ENCODE results near the gene UNC5C.

UNC5C gene

GRCh38 chr4:95499291-95499696 lies 49.5 kb downstream of the UNC5C start:
- no peak for TF ChIP-seq CTCF (IDR thresholded peaks at IDR 0.05; ENCODE audit: extremely low read depth, insufficient read depth, missing control alignments)
- in situ Hi-C loops (cut with MboI; ENCODE audit: low pct_unique_long_range_greater_than_20kb, low sequenced_read_pairs, unreplicated experiment), result no loop called here

GRCh38 chr4:95494186-95494585 lies 54.6 kb downstream of the UNC5C start:
- TF ChIP-seq CTCF (IDR thresholded peaks at IDR 0.05; ENCODE audit: extremely low read depth, insufficient read depth, missing control alignments), result no peak
- in situ Hi-C loops (cut with MboI; ENCODE audit: low pct_unique_long_range_greater_than_20kb, low sequenced_read_pairs, unreplicated experiment), result no loop called here

More at GRCh38 chr4:95499291-95499696, 49.5 kb downstream of the UNC5C start:
- DNase-seq (ENCODE audit: low spot score), result no peak

GRCh38 chr4:95478679-95479078 lies 70.1 kb downstream of the UNC5C start:
- in situ Hi-C loops (cut with MboI; ENCODE audit: low pct_unique_long_range_greater_than_20kb, low sequenced_read_pairs, unreplicated experiment), result no loop called here
- no peak for DNase-seq (ENCODE audit: low spot score)
- no peak for TF ChIP-seq CTCF (IDR thresholded peaks at IDR 0.05; ENCODE audit: extremely low read depth, insufficient read depth, missing control alignments)

More at GRCh38 chr4:95494186-95494585, 54.6 kb downstream of the UNC5C start:
- DNase-seq (ENCODE audit: low spot score), result no peak

GRCh38 chr4:95476121-95476520 lies 72.7 kb downstream of the UNC5C start:
- TF ChIP-seq CTCF (IDR thresholded peaks at IDR 0.05; ENCODE audit: extremely low read depth, insufficient read depth, missing control alignments), result no peak
- DNase-seq (ENCODE audit: low spot score), result no peak
- in situ Hi-C loops (cut with MboI; ENCODE audit: low pct_unique_long_range_greater_than_20kb, low sequenced_read_pairs, unreplicated experiment), result no loop called here

GRCh38 chr4:95472534-95472933 lies 76.2 kb downstream of the UNC5C start:
- no peak for TF ChIP-seq CTCF (IDR thresholded peaks at IDR 0.05; ENCODE audit: extremely low read depth, insufficient read depth, missing control alignments)
- DNase-seq (ENCODE audit: low spot score), result no peak

GRCh38 chr4:95470622-95471021 lies 78.2 kb downstream of the UNC5C start:
- TF ChIP-seq CTCF (IDR thresholded peaks at IDR 0.05; ENCODE audit: extremely low read depth, insufficient read depth, missing control alignments), result no peak
- in situ Hi-C loops (cut with MboI; ENCODE audit: low pct_unique_long_range_greater_than_20kb, low sequenced_read_pairs, unreplicated experiment), result no loop called here
- DNase-seq (ENCODE audit: low spot score), result no peak

More at GRCh38 chr4:95472534-95472933, 76.2 kb downstream of the UNC5C start:
- in situ Hi-C loops (cut with MboI; ENCODE audit: low pct_unique_long_range_greater_than_20kb, low sequenced_read_pairs, unreplicated experiment), result no loop called here

GRCh38 chr4:95469617-95470016 lies 79.2 kb downstream of the UNC5C start:
- DNase-seq (ENCODE audit: low spot score), result no peak
- in situ Hi-C loops (cut with MboI; ENCODE audit: low pct_unique_long_range_greater_than_20kb, low sequenced_read_pairs, unreplicated experiment), result no loop called here
- no peak for TF ChIP-seq CTCF (IDR thresholded peaks at IDR 0.05; ENCODE audit: extremely low read depth, insufficient read depth, missing control alignments)

Measured in GM13977 (cell line).